IMR-90 (cell line): Measurements from ENCODE around the gene UNC93B1. TPM values are rescaled to one million over a fixed set of nuclear protein-coding genes. Genes with fewer than 3 reads are reported as not detected.

ENCODE experiments used
- ATAC-seq: fragments of 200-7000 bp; cut with Tn5 transposase; 2 replicates; pipeline ENCODE4 v1.9.1; 2020; ENCODE audit warnings: low read depth, mild to moderate bottlenecking, moderate library complexity
- BruUV-seq: library from RNA; stranded (reverse); fragments of 400-500 nt; replicated peaks from 2 replicates; lab custom pipeline; 2021; lab: Mats Ljungman, UMichigan
- CTCF ChIA-PET: fragments of 300-600 bp; formaldehyde crosslinking; extraction: SDS; loops from one replicate; lab custom pipeline; 2021; ENCODE audit warnings: antibody characterized with exemption; lab: Yijun Ruan, JAX
- POLR2A ChIA-PET: fragments of 300-600 bp; sonication (Branson Sonifier 250); formaldehyde crosslinking; loops from one replicate; lab custom pipeline; 2022; ENCODE audit warnings: antibody characterized with exemption; ENCODE audit not compliant: unreplicated experiment; lab: Charles Lee
- DNase-seq: peaks from one replicate; pipeline ENCODE4 v3.0.0; 2013
- H2AFZ ChIP-seq: replicated peaks from 2 replicates; pipeline ENCODE3; 2013; ENCODE audit warnings: low read length, mild to moderate bottlenecking; ENCODE audit not compliant: poor library complexity
- H2AK5ac ChIP-seq: 2 replicates; pipeline ENCODE4 v1.6.1; 2013; ENCODE audit warnings: low read depth, low read length, inconsistent platforms
- H2AK9ac ChIP-seq: replicated peaks from 2 replicates; pipeline ENCODE3; 2013; ENCODE audit warnings: mild to moderate bottlenecking, low read depth, low read length, moderate library complexity; ENCODE audit not compliant: poor library complexity
- H2BK120ac ChIP-seq: 2 replicates; pipeline ENCODE4 v1.6.1; 2013; ENCODE audit warnings: low read depth, low read length, inconsistent platforms
- H2BK15ac ChIP-seq: 3 replicates; pipeline ENCODE4 v1.6.1; 2013; ENCODE audit warnings: low read depth, low read length, inconsistent platforms
- H2BK20ac ChIP-seq: 2 replicates; pipeline ENCODE4 v1.6.1; 2013; ENCODE audit warnings: low read depth, mild to moderate bottlenecking, inconsistent platforms, low read length, moderate library complexity
- H2BK5ac ChIP-seq: 2 replicates; pipeline ENCODE4 v1.6.1; 2013; ENCODE audit warnings: mild to moderate bottlenecking, low read depth, low read length, inconsistent platforms; ENCODE audit not compliant: poor library complexity, severe bottlenecking
- H3K14ac ChIP-seq: replicated peaks from 2 replicates; pipeline ENCODE4 v1.6.1; 2013; ENCODE audit warnings: low read depth, low read length, inconsistent platforms
- H3K18ac ChIP-seq: 2 replicates; pipeline ENCODE4 v1.6.1; 2013; ENCODE audit warnings: low read depth, low read length, control low read depth
- H3K23ac ChIP-seq: 2 replicates; pipeline ENCODE4 v1.6.1; 2013; ENCODE audit warnings: low read depth, low read length, inconsistent platforms
- H3K27ac ChIP-seq: 2 replicates; pipeline ENCODE4 v1.5.1; 2013; ENCODE audit warnings: mild to moderate bottlenecking, control low read depth, low read length; ENCODE audit not compliant: insufficient read depth
- H3K27me3 ChIP-seq: 2 replicates; pipeline ENCODE4 v1.6.1; 2013; ENCODE audit warnings: low read length; ENCODE audit not compliant: control insufficient read depth, insufficient read depth
- H3K36me3 ChIP-seq: 2 replicates; pipeline ENCODE4 v1.6.1; 2013; ENCODE audit warnings: low read length, mixed read lengths; ENCODE audit not compliant: control insufficient read depth, insufficient read depth
- H3K4ac ChIP-seq: 2 replicates; pipeline ENCODE4 v1.6.1; 2013; ENCODE audit warnings: low read depth, low read length, inconsistent platforms
- H3K4me1 ChIP-seq: 2 replicates; pipeline ENCODE4 v1.6.1; 2013; ENCODE audit warnings: low read length, mixed read lengths; ENCODE audit not compliant: control insufficient read depth, insufficient read depth
- H3K4me2 ChIP-seq: 2 replicates; pipeline ENCODE4 v1.6.1; 2013; ENCODE audit warnings: low read depth, mild to moderate bottlenecking, control low read depth, low read length, moderate library complexity
- H3K4me3 ChIP-seq: 2 replicates; pipeline ENCODE4 v1.5.1; 2013; ENCODE audit warnings: low read depth, mild to moderate bottlenecking, control low read depth, low read length, moderate library complexity; ENCODE audit not compliant: insufficient read depth
- H3K56ac ChIP-seq: 2 replicates; pipeline ENCODE4 v1.6.1; 2013; ENCODE audit warnings: low read length, inconsistent platforms; ENCODE audit not compliant: insufficient read depth; ENCODE audit errors: extremely low read depth
- H3K79me1 ChIP-seq, 2 experiments: 2 replicates each; pipeline ENCODE4 v1.6.1; 2013; ENCODE audit warnings: low read length in 2 of 2, inconsistent platforms in 1 of 2, low read depth in 1 of 2
- H3K9ac ChIP-seq: 2 replicates; pipeline ENCODE4 v1.6.1; 2013; ENCODE audit warnings: low read depth, low read length, control low read depth
- H3K9me1 ChIP-seq: 2 replicates; pipeline ENCODE4 v1.6.1; 2013; ENCODE audit warnings: low read length, inconsistent platforms; ENCODE audit not compliant: insufficient read depth
- H3K9me3 ChIP-seq: 2 replicates; pipeline ENCODE4 v1.6.1; 2013; ENCODE audit warnings: low read length; ENCODE audit not compliant: control insufficient read depth, insufficient read depth
- H4K20me1 ChIP-seq: 2 replicates; pipeline ENCODE4 v1.6.1; 2013; ENCODE audit warnings: low read length, inconsistent platforms; ENCODE audit not compliant: insufficient read depth
- H4K5ac ChIP-seq: 2 replicates; pipeline ENCODE4 v1.6.1; 2013; ENCODE audit warnings: mild to moderate bottlenecking, low read depth, low read length, control low read depth
- H4K8ac ChIP-seq, 2 experiments: 2 replicates each; pipeline ENCODE4 v1.6.1; 2013; ENCODE audit warnings: low read depth in 2 of 2, low read length in 2 of 2, control low read depth in 1 of 2, inconsistent platforms in 1 of 2
- H4K91ac ChIP-seq: 2 replicates; pipeline ENCODE4 v1.6.1; 2013; ENCODE audit warnings: low read depth, low read length, inconsistent platforms; ENCODE audit not compliant: insufficient read depth
- BHLHE40 ChIP-seq: fragments of 150-350 bp; IDR thresholded peaks from 2 replicates; pipeline ENCODE4 v1.6.1; 2016; ENCODE audit warnings: mild to moderate bottlenecking, low read depth, low read length
- CEBPB ChIP-seq: IDR thresholded peaks from 2 replicates; pipeline ENCODE4 v1.6.1; 2012; ENCODE audit warnings: low read depth, low read length, improper control_type of control experiment
- CTCF ChIP-seq: conservative IDR thresholded peaks from 2 replicates; pipeline ENCODE4 v1.5.1; 2012; ENCODE audit warnings: mild to moderate bottlenecking, low read depth, low read length, improper control_type of control experiment
- ELK1 ChIP-seq: fragments of 150-350 bp; IDR thresholded peaks from 2 replicates; pipeline ENCODE4 v1.6.1; 2016; ENCODE audit warnings: low read depth, mild to moderate bottlenecking, low read length, moderate library complexity, borderline replicate concordance
- FOS ChIP-seq: fragments of 150-350 bp; IDR thresholded peaks from 2 replicates; pipeline ENCODE4 v1.6.1; 2016; ENCODE audit warnings: low read depth, low read length
- MAFK ChIP-seq: IDR thresholded peaks from 2 replicates; pipeline ENCODE4 v1.6.1; 2012; ENCODE audit warnings: low read depth, low read length, improper control_type of control experiment
- MAZ ChIP-seq: IDR thresholded peaks from 2 replicates; pipeline ENCODE4 v1.6.1; 2012; ENCODE audit warnings: low read depth, mild to moderate bottlenecking, low read length, improper control_type of control experiment, moderate library complexity, borderline replicate concordance
- MXI1 ChIP-seq: IDR thresholded peaks from 2 replicates; pipeline ENCODE4 v1.6.1; 2012; ENCODE audit warnings: low read depth, mild to moderate bottlenecking, low read length, moderate library complexity, borderline replicate concordance
- NFE2L2 ChIP-seq: fragments of 150-350 bp; IDR thresholded peaks from 2 replicates; pipeline ENCODE4 v1.6.1; 2016; ENCODE audit warnings: low read depth, mild to moderate bottlenecking, low read length
- POLR2A ChIP-seq: IDR thresholded peaks from 2 replicates; pipeline ENCODE4 v1.6.1; 2012; ENCODE audit warnings: mild to moderate bottlenecking, low read depth, low read length
- RAD21 ChIP-seq: IDR thresholded peaks from 2 replicates; pipeline ENCODE4 v1.6.1; 2012; ENCODE audit warnings: low read length, improper control_type of control experiment
- RCOR1 ChIP-seq: IDR thresholded peaks from 2 replicates; pipeline ENCODE4 v1.6.1; 2012; ENCODE audit warnings: mild to moderate bottlenecking, low read length, improper control_type of control experiment; ENCODE audit not compliant: insufficient replicate concordance
- SMC3 ChIP-seq: fragments of 150-350 bp; IDR thresholded peaks from 2 replicates; pipeline ENCODE4 v1.6.1; 2016; ENCODE audit warnings: low read depth, mild to moderate bottlenecking, antibody characterized with exemption, low read length, moderate library complexity
- WGBS, 2 experiments: methylation state at CpG; one replicate each; pipeline versions ENCODE4 v1.1.5 to v1.1.7; 2013; ENCODE audit warnings: missing lambda C conversion rate in 2 of 2; ENCODE audit not compliant: insufficient read length in 1 of 2; ENCODE audit errors: extremely low coverage in 2 of 2; 5-methylcytosine and 5-hydroxymethylcytosine counted together
- dilution Hi-C: fragments of 300-500 bp; cut with HindIII; formaldehyde crosslinking; loops from one replicate; pipeline ENCODE4 v1.14.3; 2018; ENCODE audit warnings: low sequenced_read_pairs; ENCODE audit not compliant: unreplicated experiment
- in situ Hi-C: fragments of 300-500 bp; cut with MboI; formaldehyde crosslinking; loops from 3 replicates; pipeline ENCODE4 v1.14.3; 2019; ENCODE audit warnings: low sequenced_read_pairs, inconsistent platforms, mixed read lengths
- intact Hi-C: fragments of 100-400 bp; cut with micrococcal nuclease; formaldehyde crosslinking; loops from 2 replicates; pipeline ENCODE4 v1.10.0; 2022
- polyA plus RNA-seq, 3 experiments: library from polyadenylated mRNA; depleted of rRNA; stranded (reverse); fragments of >200 nt; gene quantifications; 2 replicates each; pipeline ENCODE4 v1.2.3, GENCODE V29; 2012; ENCODE audit warnings: low replicate concordance in 1 of 3
- total RNA-seq: library from RNA; depleted of rRNA; stranded (reverse); fragments of >200 nt; gene quantifications from 2 replicates; pipeline ENCODE4 v1.2.3, GENCODE V29; 2012

Gene UNC93B1
- total and polyA plus RNA-seq, 2 of the 4 experiments (the other 2 are of a cell fraction) = 10.9 to 19.2 TPM

GRCh38 chr11:68014157-68014946 lies 10.5 kb upstream of the UNC93B1 start:
- H2BK120ac ChIP-seq = peak overlapping the region; percentile 93
- peak overlapping the region; percentile 96 for H3K4ac ChIP-seq
- peaks cover 23 to 45% of the 10 kb centered on the region in 2 experiments; a peak in 3 of 4 replicates for H3K79me1 ChIP-seq
- peaks cover 31% of the 10 kb centered on the region for H3K9me1 ChIP-seq
- ChIA-PET CTCF (no interaction called here), POLR2A (no interaction called here)
- H2AK9ac ChIP-seq = peak overlapping the region; percentile 100
- peak overlapping the region; percentile 95 for H2AK5ac ChIP-seq
- H3K4me2 ChIP-seq = peak overlapping the region; percentile 32
- H3K36me3 ChIP-seq = no peaks in the 10 kb centered on the region
- H3K27ac ChIP-seq = peak overlapping the region; percentile 78
- peak overlapping the region; percentile 70 for H3K18ac ChIP-seq
- peak overlapping the region; percentile 84 for H2AFZ ChIP-seq
- H3K56ac ChIP-seq = peak overlapping the region; percentile 70; the same call in 1 of the 2 replicates
- peak overlapping the region; percentile 93 for H2BK20ac ChIP-seq
- no peaks in the 10 kb centered on the region for H4K20me1 ChIP-seq
- peaks cover 43% of the 10 kb centered on the region for H3K4me1 ChIP-seq
- H4K8ac ChIP-seq = peak overlapping the region; percentile 37 to 88
- H2BK5ac ChIP-seq = peak overlapping the region; percentile 92
- peak; percentile 87 for DNase-seq
- H4K91ac ChIP-seq = peak overlapping the region; percentile 93
- dilution Hi-C loops = no loop called here
- H3K4me3 ChIP-seq = no peak overlapping the region
- H3K27me3 ChIP-seq = no peaks in the 10 kb centered on the region
- in situ Hi-C loops = no loop called here
- BruUV-seq = no TSS peak
- peak overlapping the region; percentile 77 for H4K5ac ChIP-seq
- peak; percentile 1; the same call in 1 of the 2 replicates for ATAC-seq
- 57% methylated on average over 2 of the region's 16 CpGs; no CpG with 5 or more reads in 1 of the 2 experiments for WGBS, 2 experiments
- H3K23ac ChIP-seq = peak overlapping the region; percentile 48; the same call in 1 of the 2 replicates
- peak overlapping the region; percentile 91; the same call in 2 of the 3 replicates for H2BK15ac ChIP-seq
- intact Hi-C loops = loop anchor here (5.0 kb wide), 2 partner anchors 103 to 193 kb away; no protein-coding TSS in a partner anchor
- H3K14ac ChIP-seq = peak overlapping the region; percentile 78
- H3K9me3 ChIP-seq = no peaks in the 10 kb centered on the region
- H3K9ac ChIP-seq = peak overlapping the region; percentile 1
- 0 out of 2 replicates have a peak, but pooled peaks have one; percentile 33 for TF ChIP-seq BHLHE40
- TF ChIP-seq CEBPB = 0 out of 2 replicates have a peak, but pooled peaks have one; percentile 10
- TF ChIP-seq ELK1 = no peak
- peak; percentile 48 for TF ChIP-seq FOS
- TF ChIP-seq RCOR1 = peak; percentile 86
- TF ChIP-seq CTCF = no peak
- no peak for TF ChIP-seq NFE2L2
- TF ChIP-seq MAZ = no peak
- TF ChIP-seq SMC3 = peak; percentile 15; the same call in 1 of the 2 replicates
- no peak for TF ChIP-seq MAFK
- no peak for TF ChIP-seq MXI1
- no peak for TF ChIP-seq POLR2A
- no peak for TF ChIP-seq RAD21
